Duodenal mucosa (tissue), 2 donors: ENCODE measurements around the gene CCN2.
"Not testable (repeated sequence)": the region's sequence is repeated elsewhere in the genome, so short reads cannot be mapped to it uniquely, and the experiment has no call there.

ENCODE experiments used
- H3K27ac ChIP-seq: one replicate; pipeline ENCODE4 v1.7.0; 2013; ENCODE audit warnings: low read depth, low read length
- H3K27me3 ChIP-seq, 2 donors: one replicate each; pipeline ENCODE4 v1.7.0; 2013; ENCODE audit warnings: low read length in 2 of 2, control low read depth in 1 of 2; ENCODE audit not compliant: insufficient read depth in 2 of 2, control insufficient read depth in 1 of 2
- H3K36me3 ChIP-seq, 2 donors: one replicate each; pipeline ENCODE4 v1.7.0; 2013; ENCODE audit warnings: low read length in 2 of 2, control low read depth in 1 of 2; ENCODE audit not compliant: insufficient read depth in 2 of 2, control insufficient read depth in 1 of 2
- H3K4me1 ChIP-seq, 2 donors: one replicate each; pipeline ENCODE4 v1.7.0; 2013; ENCODE audit warnings: low read length in 2 of 2, control low read depth in 1 of 2; ENCODE audit not compliant: insufficient read depth in 2 of 2, control insufficient read depth in 1 of 2
- H3K4me3 ChIP-seq, 2 donors: one replicate each; pipeline ENCODE4 v1.7.0; 2013; ENCODE audit warnings: low read length in 2 of 2, low read depth in 1 of 2
- H3K9ac ChIP-seq, 2 donors: one replicate each; pipeline ENCODE4 v1.7.0; 2013; ENCODE audit warnings: low read length in 2 of 2, low read depth in 1 of 2
- H3K9me3 ChIP-seq, 2 donors: one replicate each; pipeline ENCODE4 v1.7.0; 2013; ENCODE audit warnings: low read length in 2 of 2, control low read depth in 1 of 2; ENCODE audit not compliant: control insufficient read depth in 1 of 2

Gene CCN2

DNA sequence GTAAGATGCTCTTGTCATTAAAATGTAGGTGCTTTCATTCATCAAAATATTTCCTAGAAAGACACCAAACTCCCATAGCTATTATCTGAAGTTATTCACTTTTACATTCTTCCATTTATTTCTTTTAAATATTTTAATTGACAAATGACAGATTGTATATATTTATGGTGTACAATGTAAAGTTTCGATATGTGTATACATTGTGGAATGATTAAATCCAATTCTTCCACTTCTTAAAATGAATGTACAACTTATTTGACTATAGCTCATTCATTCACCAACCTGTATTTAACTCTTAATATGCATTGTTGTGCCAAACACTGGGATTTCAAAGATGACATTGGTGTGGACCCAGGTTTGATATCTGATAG, 41.0 kb downstream of the CCN2 start:
- Histone ChIP-seq H3K9ac (no peak overlapping the region), H3K27ac (no peak overlapping the region), H3K4me1 (peaks cover under 1 to 10% of the 10 kb centered on the region in 2 donors), H3K9me3 (no peaks in the 10 kb centered on the region), H3K27me3 (peaks cover 0 to 3% of the 10 kb centered on the region in 2 donors), H3K36me3 (no peaks in the 10 kb centered on the region), H3K4me3 (no peak overlapping the region)

GRCh38 chr6:131909408-131910218, 41.6 kb downstream of the CCN2 start:
- H3K27me3 ChIP-seq: peaks cover 0 to 3% of the 10 kb centered on the region in 2 donors
- no peak overlapping the region for H3K4me3 ChIP-seq
- no peaks in the 10 kb centered on the region for H3K36me3 ChIP-seq
- H3K4me1 ChIP-seq: peaks cover 0 to 10% of the 10 kb centered on the region in 2 donors
- H3K9me3 ChIP-seq: no peaks in the 10 kb centered on the region
- H3K9ac ChIP-seq: no peak overlapping the region
- no peak overlapping the region for H3K27ac ChIP-seq

- not testable (repeated sequence) for H3K9ac ChIP-seq, H3K4me3 ChIP-seq, H3K36me3 ChIP-seq
Measured at GRCh38 chr6:131908787-131909186, 42.4 kb downstream of the CCN2 start.

GRCh38 chr6:131903734-131904133, 47.4 kb downstream of the CCN2 start:
- H3K27me3 ChIP-seq, H3K4me1 ChIP-seq, H3K4me3 ChIP-seq, H3K9me3 ChIP-seq, H3K36me3 ChIP-seq, H3K27ac ChIP-seq, H3K9ac ChIP-seq: not testable (repeated sequence)

More at GRCh38 chr6:131908787-131909186, 42.4 kb downstream of the CCN2 start:
- H3K4me1 ChIP-seq, H3K27ac ChIP-seq, H3K27me3 ChIP-seq, H3K9me3 ChIP-seq: not testable (repeated sequence)

- H3K27ac ChIP-seq, H3K27me3 ChIP-seq, H3K4me3 ChIP-seq, H3K4me1 ChIP-seq, H3K36me3 ChIP-seq, H3K9ac ChIP-seq: not testable (repeated sequence)
- H3K9me3 ChIP-seq: peaks cover 5 to 16% of the 10 kb centered on the region in 2 donors
Measured at GRCh38 chr6:131901326-131901873, 49.8 kb downstream of the CCN2 start.

GRCh38 chr6:131900231-131900630, 50.9 kb downstream of the CCN2 start:
- Histone ChIP-seq H3K4me1 (peaks cover 0 to 5% of the 10 kb centered on the region in 2 donors), H3K9me3 (peaks cover 5 to 16% of the 10 kb centered on the region in 2 donors), H3K27me3 (no peaks in the 10 kb centered on the region), H3K36me3 (no peaks in the 10 kb centered on the region), H3K27ac (no peak overlapping the region), H3K9ac (no peak overlapping the region), H3K4me3 (no peak overlapping the region)

GRCh38 chr6:131898718-131899117, 52.5 kb downstream of the CCN2 start:
- H3K9me3 ChIP-seq: peaks cover 5 to 16% of the 10 kb centered on the region in 2 donors
- no peaks in the 10 kb centered on the region for H3K36me3 ChIP-seq
- H3K9ac ChIP-seq: no peak overlapping the region
- peaks cover 9 to 11% of the 10 kb centered on the region in 2 donors for H3K4me1 ChIP-seq
- no peak overlapping the region for H3K4me3 ChIP-seq
- H3K27me3 ChIP-seq: no peaks in the 10 kb centered on the region
- no peak overlapping the region for H3K27ac ChIP-seq
